ENCODE results near the gene SMO.
"Not testable (repeated sequence)": the region's sequence is repeated elsewhere in the genome, so short reads cannot be mapped to it uniquely, and the experiment has no call there.

Gene SMO

GRCh38 chr7:129169686-129170440 lies 18.6 kb upstream of the SMO start:
- no peak for DNase-seq

- DNase-seq, result no peak
Observed at GRCh38 chr7:129170441-129171021, 17.9 kb upstream of the SMO start.

- not testable (repeated sequence) for DNase-seq
Observed at GRCh38 chr7:129173861-129174260, 14.6 kb upstream of the SMO start.

GRCh38 chr7:129176916-129177710 lies 11.3 kb upstream of the SMO start:
- DNase-seq, result no peak

- no peak for DNase-seq
Observed at GRCh38 chr7:129184981-129185670, 3.3 kb upstream of the SMO start.

GRCh38 chr7:129186749-129187260 lies 1.6 kb upstream of the SMO start:
- no peak for DNase-seq

- DNase-seq, result no peak
Observed at GRCh38 chr7:129187681-129188371, 607 bp upstream of the SMO start.

GRCh38 chr7:129188892-129189660 lies 643 bp downstream of the SMO start:
- no peak for DNase-seq

GRCh38 chr7:129189661-129190310 lies 1.4 kb downstream of the SMO start:
- DNase-seq, result no peak

- DNase-seq, result no peak
Observed at GRCh38 chr7:129191272-129191671, 2.8 kb downstream of the SMO start.

GRCh38 chr7:129193892-129194291 lies 5.5 kb downstream of the SMO start:
- DNase-seq, result no peak

GRCh38 chr7:129197771-129198170 lies 9.3 kb downstream of the SMO start:
- no peak for DNase-seq

- no peak for DNase-seq
Observed at GRCh38 chr7:129199406-129199805, 11.0 kb downstream of the SMO start.

GRCh38 chr7:129202058-129202777 lies 13.8 kb downstream of the SMO start:
- no peak for DNase-seq

- no peak for DNase-seq
Observed at GRCh38 chr7:129203050-129203741, 14.8 kb downstream of the SMO start.

- DNase-seq, result no peak
Observed at GRCh38 chr7:129205126-129205818, 16.8 kb downstream of the SMO start.

GRCh38 chr7:129205987-129206785 lies 17.8 kb downstream of the SMO start:
- DNase-seq, result no peak

GRCh38 chr7:129208667-129209066 lies 20.2 kb downstream of the SMO start:
- DNase-seq, result no peak
